ENCODE data around the gene URB2.
"Not testable (repeated sequence)": the region's sequence is repeated elsewhere in the genome, so short reads cannot be mapped to it uniquely, and the experiment has no call there.

GRCh38 chr1:229622641-229623120, 3.4 kb upstream of the URB2 start:
- not testable (repeated sequence) for TF ChIP-seq CTCF, POLR2A, EP300 (IDR thresholded peaks at IDR 0.05)

Data from tibial nerve (tissue), 4 donors.